MM.1S (cell line): ENCODE measurements around the gene PCDH1.
"Not testable (repeated sequence)": the region's sequence is repeated elsewhere in the genome, so short reads cannot be mapped to it uniquely, and the experiment has no call there.

Experiments used
- DNase-seq: peaks from one replicate; pipeline ENCODE4 v3.0.0-alpha.2; 2015
- H2AFZ ChIP-seq: fragments of 300-600 bp; sonication (generic); 2 replicates; pipeline ENCODE4 v1.6.0; 2016; ENCODE audit warnings: antibody characterized with exemption, low read length
- H3F3A ChIP-seq: fragments of 300-600 bp; sonication (generic); 2 replicates; pipeline ENCODE4 v1.6.1; 2016; ENCODE audit warnings: mild to moderate bottlenecking, antibody characterized with exemption, low read length, moderate library complexity, mixed read lengths; ENCODE audit not compliant: insufficient read depth
- H3K27ac ChIP-seq: fragments of 300-600 bp; sonication (generic); 2 replicates; pipeline ENCODE4 v1.5.1; 2016; ENCODE audit warnings: mild to moderate bottlenecking, low read length
- H3K27me3 ChIP-seq: fragments of 300-600 bp; sonication (generic); replicated peaks from 2 replicates; pipeline ENCODE4 v1.6.0; 2016; ENCODE audit warnings: low read length; ENCODE audit not compliant: insufficient read depth
- H3K36me3 ChIP-seq: fragments of 300-600 bp; sonication (generic); replicated peaks from 2 replicates; pipeline ENCODE4 v1.6.1; 2016; ENCODE audit warnings: mild to moderate bottlenecking, low read length, mixed read lengths; ENCODE audit not compliant: insufficient read depth
- H3K4me1 ChIP-seq: fragments of 300-600 bp; sonication (generic); 2 replicates; pipeline ENCODE4 v1.6.1; 2016; ENCODE audit warnings: low read length, mixed read lengths
- H3K4me2 ChIP-seq: fragments of 300-600 bp; sonication (generic); 2 replicates; pipeline ENCODE4 v1.6.0; 2016; ENCODE audit warnings: low read depth, low read length
- H3K4me3 ChIP-seq: fragments of 300-600 bp; sonication (generic); 2 replicates; pipeline ENCODE4 v1.5.1; 2016; ENCODE audit warnings: low read length, mixed read lengths
- H3K79me2 ChIP-seq: fragments of 300-600 bp; sonication (generic); 2 replicates; pipeline ENCODE4 v1.6.1; 2016; ENCODE audit warnings: mixed run types, low read length, mixed read lengths
- H3K9ac ChIP-seq: fragments of 300-600 bp; sonication (generic); 2 replicates; pipeline ENCODE4 v1.6.1; 2016; ENCODE audit warnings: low read length, mixed read lengths
- H3K9me2 ChIP-seq: fragments of 300-600 bp; sonication (generic); replicated peaks from 2 replicates; pipeline ENCODE4 v1.6.1; 2016; ENCODE audit warnings: mild to moderate bottlenecking, low read length, mixed read lengths; ENCODE audit not compliant: insufficient read depth
- H3K9me3 ChIP-seq: fragments of 300-600 bp; sonication (generic); replicated peaks from 2 replicates; pipeline ENCODE4 v1.6.1; 2016; ENCODE audit warnings: mild to moderate bottlenecking, low read length, mixed read lengths; ENCODE audit not compliant: insufficient read depth
- H4K20me1 ChIP-seq: fragments of 300-600 bp; sonication (generic); 2 replicates; pipeline ENCODE4 v1.6.1; 2016; ENCODE audit warnings: mild to moderate bottlenecking, low read length, moderate library complexity, mixed read lengths; ENCODE audit not compliant: insufficient read depth
- EZH2 ChIP-seq: fragments of 300-600 bp; sonication (generic); optimal IDR thresholded peaks from 2 replicates; pipeline ENCODE3; 2017; ENCODE audit warnings: low read depth, mild to moderate bottlenecking, antibody characterized with exemption, low read length, mixed read lengths
- EZH2phosphoT487 ChIP-seq: fragments of 300-600 bp; sonication (generic); IDR thresholded peaks from 2 replicates; pipeline ENCODE4 v1.6.1; 2018; ENCODE audit warnings: antibody characterized with exemption, low read length
- TF ChIP-seq, protein P1 (sequence below): fragments of 300-600 bp; sonication (generic); IDR thresholded peaks from 2 replicates; pipeline ENCODE4 v1.5.1; 2016; ENCODE audit warnings: antibody characterized with exemption, low read length, mixed read lengths

PCDH1 gene

DNA sequence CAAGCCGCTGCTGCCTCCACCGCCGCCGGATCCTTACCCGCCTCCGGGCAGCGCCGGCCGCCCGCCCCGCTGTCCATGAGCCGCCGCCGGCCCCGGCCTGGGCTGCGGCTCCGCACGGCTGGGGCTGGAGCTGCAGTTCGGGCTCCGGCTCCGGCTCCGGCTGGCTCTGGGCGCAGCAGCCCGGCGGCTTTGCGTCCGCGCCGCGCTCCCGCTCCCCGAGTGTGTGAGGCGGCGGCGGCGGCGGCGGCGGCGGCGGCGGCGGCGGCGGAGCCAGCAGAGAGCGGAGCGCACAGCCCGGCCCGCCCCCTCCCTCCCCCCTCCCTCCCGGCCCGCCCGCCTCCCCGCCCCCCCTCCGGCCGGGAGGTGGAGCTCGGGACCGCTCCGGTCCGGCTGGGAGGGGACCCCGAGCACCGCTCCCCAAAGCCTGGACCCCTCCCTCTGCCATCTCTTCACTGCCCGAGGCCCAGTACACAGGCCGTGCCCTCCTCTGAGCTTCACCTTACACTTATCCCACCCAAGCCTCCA, at the start of gene PCDH1:
Gene PCDH1, minus strand, starts transcription at position 225 of the 525 bp plus-strand sequence. Its CDS starts 148 bp downstream, at position 77.
- Histone ChIP-seq H3K9me3 (no peaks in the 10 kb centered on the region), H3K27me3 (peaks cover 31% of the 10 kb centered on the region), H2AFZ (peak within 1 kb of the TSS; percentile 67), H3K36me3 (no peaks in the 10 kb centered on the region), H3K4me3 (peak within 1 kb of the TSS; percentile 71), H3K79me2 (no peaks in the 10 kb centered on the region), H3F3A (peaks cover 4% of the 10 kb centered on the region), H3K27ac (peak within 1 kb of the TSS; percentile 38; the same call in 1 of the 2 replicates), H3K9ac (peak within 1 kb of the TSS; percentile 70), H4K20me1 (no peaks in the 10 kb centered on the region), H3K4me2 (peak within 1 kb of the TSS; percentile 97), H3K9me2 (no peaks in the 10 kb centered on the region), H3K4me1 (peaks cover 37% of the 10 kb centered on the region)
- TF ChIP-seq EZH2phosphoT487 (no peak), EZH2 (no peak)
- TF ChIP-seq, protein P1, sequence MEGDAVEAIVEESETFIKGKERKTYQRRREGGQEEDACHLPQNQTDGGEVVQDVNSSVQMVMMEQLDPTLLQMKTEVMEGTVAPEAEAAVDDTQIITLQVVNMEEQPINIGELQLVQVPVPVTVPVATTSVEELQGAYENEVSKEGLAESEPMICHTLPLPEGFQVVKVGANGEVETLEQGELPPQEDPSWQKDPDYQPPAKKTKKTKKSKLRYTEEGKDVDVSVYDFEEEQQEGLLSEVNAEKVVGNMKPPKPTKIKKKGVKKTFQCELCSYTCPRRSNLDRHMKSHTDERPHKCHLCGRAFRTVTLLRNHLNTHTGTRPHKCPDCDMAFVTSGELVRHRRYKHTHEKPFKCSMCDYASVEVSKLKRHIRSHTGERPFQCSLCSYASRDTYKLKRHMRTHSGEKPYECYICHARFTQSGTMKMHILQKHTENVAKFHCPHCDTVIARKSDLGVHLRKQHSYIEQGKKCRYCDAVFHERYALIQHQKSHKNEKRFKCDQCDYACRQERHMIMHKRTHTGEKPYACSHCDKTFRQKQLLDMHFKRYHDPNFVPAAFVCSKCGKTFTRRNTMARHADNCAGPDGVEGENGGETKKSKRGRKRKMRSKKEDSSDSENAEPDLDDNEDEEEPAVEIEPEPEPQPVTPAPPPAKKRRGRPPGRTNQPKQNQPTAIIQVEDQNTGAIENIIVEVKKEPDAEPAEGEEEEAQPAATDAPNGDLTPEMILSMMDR: no peak
- DNase-seq: peak; percentile 62

DNA sequence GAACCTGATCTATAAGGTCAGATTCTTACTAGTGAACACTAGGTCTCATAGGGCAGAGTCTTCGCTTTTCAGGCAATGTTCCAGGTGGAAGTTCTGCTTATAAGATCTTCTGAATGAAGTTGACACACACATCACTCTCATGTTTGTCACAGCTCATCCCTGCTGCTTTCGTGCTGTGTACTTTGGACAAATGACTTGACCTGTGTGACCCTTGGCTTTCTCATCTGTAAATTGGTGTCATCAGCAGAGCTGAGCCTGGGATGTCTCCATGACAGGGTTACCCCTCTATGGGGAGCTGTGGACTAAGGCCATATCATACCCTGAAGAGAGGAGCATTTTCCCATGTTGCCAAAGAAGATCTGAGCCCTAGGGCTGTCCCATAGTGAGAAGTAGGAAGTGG, 48.2 kb upstream of the PCDH1 start:
- no peak overlapping the region for H2AFZ ChIP-seq
- no peaks in the 10 kb centered on the region for H3K27me3 ChIP-seq
- no peaks in the 10 kb centered on the region for H3F3A ChIP-seq
- peaks cover 4% of the 10 kb centered on the region; the same call in 1 of the 2 replicates for H3K4me1 ChIP-seq
- H3K9me3 ChIP-seq: no peaks in the 10 kb centered on the region
- H3K9ac ChIP-seq: no peak overlapping the region
- H3K79me2 ChIP-seq: peaks cover 30% of the 10 kb centered on the region
- H3K4me3 ChIP-seq: no peak overlapping the region
- no peaks in the 10 kb centered on the region for H3K9me2 ChIP-seq
- H3K27ac ChIP-seq: no peak overlapping the region
- no peak overlapping the region for H3K4me2 ChIP-seq
- no peaks in the 10 kb centered on the region for H4K20me1 ChIP-seq
- TF ChIP-seq EZH2phosphoT487: no peak
- TF ChIP-seq EZH2: no peak
- TF ChIP-seq, protein P1: no peak
- H3K36me3 ChIP-seq: peaks cover 6% of the 10 kb centered on the region; the same call in 1 of the 2 replicates
- no peak for DNase-seq

DNA sequence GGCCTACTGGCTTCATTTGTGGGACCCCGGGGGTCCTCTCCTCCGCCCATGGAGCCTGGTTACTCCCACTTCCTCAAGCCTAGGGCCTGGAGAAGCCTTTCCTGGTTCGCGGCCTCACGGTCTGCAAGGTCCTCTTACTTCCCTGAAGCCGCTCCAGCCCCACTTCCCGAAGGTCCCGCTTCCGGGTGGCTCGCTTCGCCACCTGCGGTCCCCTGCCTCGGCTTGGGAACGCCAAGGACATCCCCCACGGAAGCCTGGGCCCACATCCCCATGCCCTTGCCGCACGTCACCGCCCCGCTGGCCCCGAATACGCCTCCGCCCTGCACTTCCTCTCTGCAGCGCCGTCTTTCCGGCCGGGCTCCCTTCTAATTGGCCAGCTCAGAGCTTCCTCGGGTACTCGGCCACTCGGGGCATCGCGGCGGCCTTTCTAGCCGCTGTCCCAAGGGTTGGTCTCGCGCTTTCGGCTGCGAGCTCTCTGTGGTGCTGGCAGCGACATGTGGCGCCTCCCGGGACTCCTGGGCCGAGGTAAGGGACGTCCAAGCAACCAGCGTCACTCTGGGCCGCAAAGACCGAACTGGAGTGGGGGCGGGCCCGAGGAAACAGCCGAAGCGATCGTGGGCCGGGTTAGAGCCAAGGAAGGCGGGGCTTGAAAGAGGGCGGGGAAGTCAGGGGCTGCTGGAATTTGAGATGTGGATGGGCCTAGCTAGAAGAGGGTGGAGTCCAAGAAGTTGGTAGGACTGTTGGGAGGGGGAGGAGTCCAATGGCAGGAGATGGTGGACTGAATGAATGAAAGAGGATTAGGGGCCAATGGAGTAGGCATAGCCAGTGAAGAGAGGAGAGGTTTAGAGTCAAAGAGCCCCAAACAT, 45.5 kb upstream of the PCDH1 start, which contains the start of gene DELE1:
Gene DELE1, plus strand, starts transcription at position 424 of the 866 bp plus-strand sequence. Its CDS starts 71 bp downstream, at position 495.
- Histone ChIP-seq H3F3A (0 out of 2 replicates have a peak, but pooled peaks cover 6% of the 10 kb centered on the region), H3K4me2 (peak within 1 kb of the TSS; percentile 71), H3K36me3 (peaks cover 3% of the 10 kb centered on the region; the same call in 1 of the 2 replicates), H4K20me1 (no peaks in the 10 kb centered on the region), H3K4me3 (peak within 1 kb of the TSS; percentile 83), H3K9me2 (no peaks in the 10 kb centered on the region), H2AFZ (peak within 1 kb of the TSS; percentile 67), H3K9ac (peak within 1 kb of the TSS; percentile 86), H3K27ac (peak within 1 kb of the TSS; percentile 89), H3K79me2 (peaks cover 30% of the 10 kb centered on the region), H3K9me3 (no peaks in the 10 kb centered on the region), H3K27me3 (no peaks in the 10 kb centered on the region), H3K4me1 (peaks cover 10% of the 10 kb centered on the region)
- DNase-seq: peak; percentile 91
- TF ChIP-seq EZH2 (no peak), EZH2phosphoT487 (no peak)
- TF ChIP-seq, protein P1: no peak

DNA sequence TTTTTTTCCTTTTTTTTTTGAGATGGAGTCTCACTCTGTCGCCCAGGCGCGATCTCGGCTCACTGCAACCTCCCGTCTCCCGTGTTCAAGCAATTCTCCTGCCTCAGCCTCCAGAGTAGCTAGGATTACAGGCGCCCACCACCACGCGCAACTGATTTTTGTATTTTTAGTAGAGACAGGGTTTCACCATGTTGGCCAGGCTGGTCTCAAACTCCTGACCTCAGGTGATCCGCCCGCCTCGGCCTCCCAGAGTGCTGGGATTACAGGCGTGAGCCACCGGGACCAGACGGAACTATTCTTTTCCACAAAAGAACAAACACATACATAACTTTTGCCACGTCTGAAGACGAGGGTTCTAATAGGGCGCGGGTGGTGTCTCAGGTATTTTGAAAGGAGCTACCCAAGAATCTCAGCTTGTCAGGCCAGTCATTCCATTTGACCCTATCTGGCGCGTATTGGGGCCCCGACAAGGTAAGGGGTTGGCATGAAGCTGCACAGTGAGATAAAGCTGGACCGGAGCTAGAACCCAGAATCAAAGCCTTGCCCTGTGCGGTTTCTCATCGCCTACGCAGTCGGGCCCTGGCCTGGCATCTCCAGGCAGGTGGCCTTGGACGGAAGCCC, 44.7 kb upstream of the PCDH1 start:
- H2AFZ ChIP-seq: peak overlapping the region; percentile 67

More for the DNA sequence above, 44.7 kb upstream of the PCDH1 start:
- Histone ChIP-seq H3K79me2 (peaks cover 30% of the 10 kb centered on the region), H3K9ac (peak overlapping the region; percentile 86), H3K4me2 (peak overlapping the region; percentile 71), H3K4me3 (peak overlapping the region; percentile 83), H3K27ac (peak overlapping the region; percentile 89; the same call in 1 of the 2 replicates)
- H3F3A ChIP-seq, H3K9me2 ChIP-seq, H3K4me1 ChIP-seq, H3K9me3 ChIP-seq, H3K36me3 ChIP-seq, H4K20me1 ChIP-seq, H3K27me3 ChIP-seq: not testable (repeated sequence)
- DNase-seq: peak; percentile 15
